NCI-H345 treated with DMSO at 0.1 percent for 48 hours (cell line): ENCODE measurements around the gene GNA15.
"Not testable (repeated sequence)": the region's sequence is repeated elsewhere in the genome, so short reads cannot be mapped to it uniquely, and the experiment has no call there.

ENCODE experiments used
- DNase-seq: peaks from one replicate; lab custom pipeline; 2025; ENCODE audit not compliant: unreplicated experiment; lab: John Stamatoyannopoulos, UW

GNA15 gene

GRCh38 chr19:3135961-3136683 lies at the start of gene GNA15:
Gene GNA15 (plus strand): TSS chr19:3136033. CDS start chr19:3136451, 418 bp downstream.
- DNase-seq: no peak

- DNase-seq: no peak
Measured at GRCh38 chr19:3087769-3088168, 48.1 kb upstream of the GNA15 start.

GRCh38 chr19:3089299-3089855 lies 46.5 kb upstream of the GNA15 start:
- DNase-seq: not testable (repeated sequence)

- DNase-seq: no peak
Measured at GRCh38 chr19:3094601-3095440, 41.0 kb upstream of the GNA15 start.

GRCh38 chr19:3095441-3096191 lies 40.2 kb upstream of the GNA15 start:
- no peak for DNase-seq

- DNase-seq: no peak
Measured at GRCh38 chr19:3096267-3096901, 39.4 kb upstream of the GNA15 start.

GRCh38 chr19:3096902-3097326 lies 38.9 kb upstream of the GNA15 start:
- no peak for DNase-seq

- DNase-seq: no peak
Measured at GRCh38 chr19:3097442-3097871, 38.4 kb upstream of the GNA15 start.

GRCh38 chr19:3098141-3098514 lies 37.7 kb upstream of the GNA15 start:
- no peak for DNase-seq

- no peak for DNase-seq
Measured at GRCh38 chr19:3098515-3099346, 37.1 kb upstream of the GNA15 start.

- peak; percentile 15 for DNase-seq
Measured at GRCh38 chr19:3099347-3100145, 36.3 kb upstream of the GNA15 start.

GRCh38 chr19:3100331-3100730 lies 35.5 kb upstream of the GNA15 start:
- DNase-seq: no peak

GRCh38 chr19:3100747-3101730 lies 34.8 kb upstream of the GNA15 start:
- no peak for DNase-seq

GRCh38 chr19:3102239-3103140 lies 33.3 kb upstream of the GNA15 start:
- no peak for DNase-seq

- DNase-seq: no peak
Measured at GRCh38 chr19:3104708-3104983, 31.2 kb upstream of the GNA15 start.

- DNase-seq: no peak
Measured at GRCh38 chr19:3105641-3106508, 30.0 kb upstream of the GNA15 start.
